PC-9 (cell line): ENCODE results near the gene OPALIN.

Experiments used
- EZH2 ChIP-seq: fragments of 200-600 bp; sonication (generic); IDR thresholded peaks from 2 replicates; pipeline ENCODE4 v1.8.0; 2017; ENCODE audit warnings: antibody characterized with exemption, low read depth
- TF ChIP-seq, protein P1 (sequence below): fragments of 200-600 bp; sonication (generic); conservative IDR thresholded peaks from 2 replicates; pipeline ENCODE4 v1.6.1; 2017; ENCODE audit warnings: mixed run types, antibody characterized with exemption, mild to moderate bottlenecking, moderate library complexity

DNA sequence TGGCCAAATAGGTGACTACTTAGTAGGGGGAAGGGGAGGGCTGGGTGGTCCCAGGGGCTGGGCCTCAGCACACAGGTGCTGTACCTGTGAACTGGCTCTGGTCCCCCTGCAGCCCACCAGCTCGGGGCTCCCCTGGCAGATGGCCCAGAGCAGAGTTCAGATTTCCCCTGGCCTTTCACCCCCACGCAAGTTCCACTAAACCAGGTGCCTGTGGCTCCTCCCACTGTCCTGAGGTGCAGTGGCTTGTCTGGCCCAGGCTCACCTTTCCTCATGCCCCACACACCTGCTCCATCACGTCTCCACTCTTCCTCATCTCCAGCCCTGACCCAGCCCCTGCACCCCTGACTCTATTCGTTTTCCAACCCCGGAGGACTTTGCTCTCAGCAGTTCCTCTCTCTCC, 47.3 kb upstream of the OPALIN start:
- TF ChIP-seq, protein P1, sequence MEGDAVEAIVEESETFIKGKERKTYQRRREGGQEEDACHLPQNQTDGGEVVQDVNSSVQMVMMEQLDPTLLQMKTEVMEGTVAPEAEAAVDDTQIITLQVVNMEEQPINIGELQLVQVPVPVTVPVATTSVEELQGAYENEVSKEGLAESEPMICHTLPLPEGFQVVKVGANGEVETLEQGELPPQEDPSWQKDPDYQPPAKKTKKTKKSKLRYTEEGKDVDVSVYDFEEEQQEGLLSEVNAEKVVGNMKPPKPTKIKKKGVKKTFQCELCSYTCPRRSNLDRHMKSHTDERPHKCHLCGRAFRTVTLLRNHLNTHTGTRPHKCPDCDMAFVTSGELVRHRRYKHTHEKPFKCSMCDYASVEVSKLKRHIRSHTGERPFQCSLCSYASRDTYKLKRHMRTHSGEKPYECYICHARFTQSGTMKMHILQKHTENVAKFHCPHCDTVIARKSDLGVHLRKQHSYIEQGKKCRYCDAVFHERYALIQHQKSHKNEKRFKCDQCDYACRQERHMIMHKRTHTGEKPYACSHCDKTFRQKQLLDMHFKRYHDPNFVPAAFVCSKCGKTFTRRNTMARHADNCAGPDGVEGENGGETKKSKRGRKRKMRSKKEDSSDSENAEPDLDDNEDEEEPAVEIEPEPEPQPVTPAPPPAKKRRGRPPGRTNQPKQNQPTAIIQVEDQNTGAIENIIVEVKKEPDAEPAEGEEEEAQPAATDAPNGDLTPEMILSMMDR, result no peak
- no peak for TF ChIP-seq EZH2
